ENCODE data around the gene SINHCAF.

GRCh38 chr12:31231611-31232360 is 94.2 kb downstream of the SINHCAF start:
- TF ChIP-seq CTCF (IDR thresholded peaks at IDR 0.05; ENCODE audit: poor library complexity, severe bottlenecking) (no peak), POLR2AphosphoS5 (IDR thresholded peaks at IDR 0.05) (no peak), REST (IDR thresholded peaks at IDR 0.05; ENCODE audit: borderline replicate concordance) (no peak), EZH2 (IDR thresholded peaks at IDR 0.05; ENCODE audit: borderline replicate concordance, insufficient read depth, low read length, poor library complexity, severe bottlenecking) (no peak), MXI1 (conservative IDR thresholded peaks at IDR 0.05; ENCODE audit: poor library complexity, severe bottlenecking) (no peak), EP300 (conservative IDR thresholded peaks at IDR 0.05; ENCODE audit: poor library complexity, severe bottlenecking) (no peak), RAD21 (conservative IDR thresholded peaks at IDR 0.05) (no peak), SMC3 (conservative IDR thresholded peaks at IDR 0.05; ENCODE audit: poor library complexity) (no peak)

Data from neural cell (in vitro differentiated cells).